ENCODE results near the gene PGGHG.

Gene PGGHG

DNA sequence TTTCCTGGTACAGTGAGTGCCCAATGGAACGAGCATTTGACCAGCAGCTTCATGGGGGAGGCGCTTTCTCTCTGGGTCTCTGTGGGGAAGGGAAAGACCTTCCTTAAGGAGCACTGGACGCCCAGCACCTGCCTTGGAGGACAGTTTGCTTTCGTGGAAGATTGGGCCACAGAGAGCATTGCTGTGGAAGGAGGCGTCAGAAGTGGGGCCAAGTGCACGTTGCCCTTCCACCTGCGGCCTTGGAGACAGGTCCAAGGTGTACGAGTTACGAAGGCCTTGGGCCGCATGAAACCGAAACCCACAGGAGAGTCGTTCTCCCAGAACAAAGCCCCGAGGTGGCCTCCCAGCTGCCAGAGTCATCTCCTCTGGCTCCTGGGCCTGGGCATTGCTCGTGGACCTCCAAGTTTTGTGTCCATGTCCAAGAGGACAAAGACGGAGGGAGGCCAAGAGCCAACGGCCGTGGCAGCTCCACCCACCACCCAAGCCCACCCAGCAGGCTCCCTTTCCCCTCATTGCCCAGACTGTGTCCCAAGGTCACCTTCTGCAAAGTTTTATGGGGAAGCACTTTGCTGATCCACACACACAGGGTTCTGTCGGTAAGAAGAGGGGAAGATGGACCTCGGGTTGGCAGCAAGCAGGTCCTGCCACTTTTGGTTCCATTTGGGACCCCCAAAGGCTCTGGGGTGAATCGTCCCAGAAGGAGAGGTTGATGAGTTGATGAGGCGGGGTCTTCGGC, 16.6 kb upstream of the PGGHG start:
- H3K27me3 ChIP-seq (ENCODE audit: insufficient read depth, low read length, poor library complexity): no peaks in the 10 kb centered on the region
- H3K4me1 ChIP-seq (ENCODE audit: insufficient read depth, low read length): peaks cover 33% of the 10 kb centered on the region
- no peaks in the 10 kb centered on the region for H3K9me3 ChIP-seq (ENCODE audit: insufficient read depth, low read length, severe bottlenecking)
- no peak overlapping the region for H3K9ac ChIP-seq (ENCODE audit: low read depth, low read length)
- H3K27ac ChIP-seq (ENCODE audit: low read length): peak overlapping the region; percentile 8; the same call in 1 of the 2 replicates
- no peaks in the 10 kb centered on the region for H3K36me3 ChIP-seq (ENCODE audit: insufficient read depth, low read length)
- H3K4me3 ChIP-seq (ENCODE audit: low read depth in 1 of 2, low read length in 2 of 2): no peak overlapping the region
- DNase-seq (no peak), ATAC-seq (ENCODE audit: insufficient read depth, low read depth) (no peak)
- H3K79me2 ChIP-seq (ENCODE audit: insufficient read depth, low read length): no peaks in the 10 kb centered on the region
- no peaks in the 10 kb centered on the region for H4K20me1 ChIP-seq (ENCODE audit: insufficient read depth, low read length)
- TF ChIP-seq EZH2 (IDR thresholded peaks at IDR 0.05; ENCODE audit: borderline replicate concordance, low read depth, low read length, severe bottlenecking): no peak
- no peak for TF ChIP-seq CTCF (IDR thresholded peaks at IDR 0.05; ENCODE audit: borderline replicate concordance, extremely low read depth, low read length, poor library complexity, severe bottlenecking)
- no peak overlapping the region for H3K4me2 ChIP-seq (ENCODE audit: insufficient read depth, low read length)
- H2AFZ ChIP-seq (ENCODE audit: low read depth, low read length): no peak overlapping the region

GRCh38 chr11:272931-273198, 16.1 kb upstream of the PGGHG start:
- Histone ChIP-seq H3K4me1 (ENCODE audit: insufficient read depth, low read length) (peaks cover 34% of the 10 kb centered on the region), H3K4me3 (ENCODE audit: low read depth in 1 of 2, low read length in 2 of 2) (no peak overlapping the region), H3K4me2 (ENCODE audit: insufficient read depth, low read length) (no peak overlapping the region), H3K36me3 (ENCODE audit: insufficient read depth, low read length) (no peaks in the 10 kb centered on the region), H3K9me3 (ENCODE audit: insufficient read depth, low read length, severe bottlenecking) (no peaks in the 10 kb centered on the region), H2AFZ (ENCODE audit: low read depth, low read length) (no peak overlapping the region), H3K27ac (ENCODE audit: low read length) (no peak overlapping the region), H4K20me1 (ENCODE audit: insufficient read depth, low read length) (no peaks in the 10 kb centered on the region), H3K79me2 (ENCODE audit: insufficient read depth, low read length) (no peaks in the 10 kb centered on the region), H3K9ac (ENCODE audit: low read depth, low read length) (no peak overlapping the region), H3K27me3 (ENCODE audit: insufficient read depth, low read length, poor library complexity) (no peaks in the 10 kb centered on the region)
- DNase-seq: no peak
- TF ChIP-seq EZH2 (IDR thresholded peaks at IDR 0.05; ENCODE audit: borderline replicate concordance, low read depth, low read length, severe bottlenecking) (no peak), CTCF (IDR thresholded peaks at IDR 0.05; ENCODE audit: borderline replicate concordance, extremely low read depth, low read length, poor library complexity, severe bottlenecking) (no peak)
- ATAC-seq (ENCODE audit: insufficient read depth, low read depth): no peak

DNA sequence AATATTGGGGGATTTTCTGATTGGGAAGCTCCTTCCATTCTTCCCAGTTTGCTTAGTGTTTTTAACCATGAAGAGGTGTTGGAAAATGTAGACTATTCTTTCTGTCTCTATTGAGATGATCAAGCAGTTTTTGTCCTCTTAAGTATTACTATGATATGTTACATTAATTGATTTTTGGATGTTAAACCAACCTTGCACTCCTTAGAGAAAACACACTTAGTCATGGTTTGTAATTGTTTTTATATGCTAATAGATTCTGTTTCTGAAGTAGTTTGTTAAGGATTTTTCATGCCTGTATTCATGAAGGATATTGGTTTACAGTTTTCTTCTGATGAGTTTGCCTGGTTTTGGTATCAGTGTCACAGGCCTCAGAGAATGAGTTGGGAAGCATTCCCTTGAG, 12.7 kb upstream of the PGGHG start:
- no peak for DNase-seq
- Histone ChIP-seq H3K4me2 (ENCODE audit: insufficient read depth, low read length) (no peak overlapping the region), H2AFZ (ENCODE audit: low read depth, low read length) (no peak overlapping the region), H3K79me2 (ENCODE audit: insufficient read depth, low read length) (no peaks in the 10 kb centered on the region), H3K9me3 (ENCODE audit: insufficient read depth, low read length, severe bottlenecking) (no peaks in the 10 kb centered on the region), H3K4me1 (ENCODE audit: insufficient read depth, low read length) (peaks cover 10% of the 10 kb centered on the region), H3K4me3 (ENCODE audit: low read depth in 1 of 2, low read length in 2 of 2) (no peak overlapping the region), H3K27ac (ENCODE audit: low read length) (no peak overlapping the region), H3K9ac (ENCODE audit: low read depth, low read length) (no peak overlapping the region), H4K20me1 (ENCODE audit: insufficient read depth, low read length) (no peaks in the 10 kb centered on the region), H3K36me3 (ENCODE audit: insufficient read depth, low read length) (no peaks in the 10 kb centered on the region), H3K27me3 (ENCODE audit: insufficient read depth, low read length, poor library complexity) (no peaks in the 10 kb centered on the region)
- ATAC-seq (ENCODE audit: insufficient read depth, low read depth): no peak
- no peak for TF ChIP-seq CTCF (IDR thresholded peaks at IDR 0.05; ENCODE audit: borderline replicate concordance, extremely low read depth, low read length, poor library complexity, severe bottlenecking)
- TF ChIP-seq EZH2 (IDR thresholded peaks at IDR 0.05; ENCODE audit: borderline replicate concordance, low read depth, low read length, severe bottlenecking): no peak
